HepG2 (cell line): Measurements from ENCODE around the gene STAT5A. TPM values are rescaled to one million over a fixed set of nuclear protein-coding genes. Genes with fewer than 3 reads are reported as not detected.

Experiments
- NFE2L1 ChIP-seq: sonication (generic); formaldehyde crosslinking; IDR thresholded peaks from 2 replicates; pipeline ENCODE4 v1.4.0; 2020; ENCODE audit warnings: missing genetic modification reagents, mild to moderate bottlenecking, borderline replicate concordance
- POLR2A ChIP-seq, 2 experiments: IDR thresholded peaks; 2 replicates each; pipeline ENCODE4 v1.6.1; 2011; ENCODE audit warnings: low read depth in 2 of 2, low read length in 2 of 2, mild to moderate bottlenecking in 1 of 2, moderate library complexity in 1 of 2; ENCODE audit not compliant: insufficient read depth in 1 of 2
- TFAP4 ChIP-seq: sonication (generic); IDR thresholded peaks from 2 replicates; pipeline ENCODE4 v1.6.1; 2016; ENCODE audit warnings: low read depth, borderline replicate concordance
- THAP11 ChIP-seq: IDR thresholded peaks from 2 replicates; pipeline ENCODE4 v1.6.1; 2016; ENCODE audit warnings: missing biosample characterization, missing genetic modification reagents
- ZNF18 ChIP-seq: sonication (generic); formaldehyde crosslinking; IDR thresholded peaks from 2 replicates; pipeline ENCODE4 v1.8.0; 2022; ENCODE audit warnings: mild to moderate bottlenecking, missing genetic modification reagents; ENCODE audit not compliant: insufficient replicate concordance
- ZNF326 ChIP-seq: sonication (generic); formaldehyde crosslinking; IDR thresholded peaks from 2 replicates; pipeline ENCODE4 v1.4.0; 2020; ENCODE audit warnings: missing genetic modification reagents, borderline replicate concordance
- polyA plus RNA-seq, 8 experiments: library from polyadenylated mRNA; depleted of rRNA in 3 of 8; stranded (reverse) in 7 of 8; unstranded in 1 of 8; fragments of >200 nt; fragmentation: Illumina TruSeq in 4 of 8; extraction: Trizol in 4 of 8; gene quantifications; 2 replicates each; pipeline versions ENCODE4 v1.2.1 to v1.2.3, GENCODE V29; 2011 to 2016; ENCODE audit warnings: low read depth in 4 of 8, missing spikeins in 1 of 8, mixed read lengths in 1 of 8; ENCODE audit not compliant: insufficient read depth in 1 of 8
- total RNA-seq, 5 experiments: library from RNA; depleted of rRNA; stranded (reverse); fragments of >200 nt; fragmentation: Illumina TruSeq; extraction: Trizol; gene quantifications; 2 replicates each; pipeline ENCODE4 v1.2.3, GENCODE V29; 2016; ENCODE audit warnings: low read depth in 1 of 5
- TF ChIP-seq, protein P1 (sequence below): IDR thresholded peaks from 2 replicates; pipeline ENCODE4 v1.6.1; 2016; ENCODE audit warnings: low read depth, missing genetic modification reagents, missing compliant biosample characterization

The STAT5A gene
- total and polyA plus RNA-seq, 2 of the 13 experiments (the other 11 are each of a cell fraction or from before 2014, with no cell fraction given), result 1.4 to 4.1 TPM

DNA sequence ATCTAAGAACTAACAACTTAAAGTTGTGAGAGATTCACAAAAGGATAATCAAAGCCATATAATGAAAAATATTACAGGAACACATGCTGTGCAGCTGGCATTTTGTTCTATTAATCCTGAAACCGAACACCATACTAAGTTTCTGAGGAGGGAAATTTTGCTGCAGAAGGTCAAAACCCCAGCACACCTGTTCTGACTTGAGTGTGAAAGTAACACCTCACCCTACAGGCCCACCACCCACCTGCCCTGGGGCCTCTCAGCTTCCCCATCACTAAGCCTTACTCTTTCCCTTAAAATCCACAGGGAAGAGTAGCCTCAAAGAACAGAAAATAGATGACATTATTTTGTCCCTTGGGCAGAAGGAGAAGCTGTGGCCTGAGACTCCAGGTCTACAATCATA is 44.8 kb downstream of the STAT5A start (continued):
- TF ChIP-seq, protein P1, sequence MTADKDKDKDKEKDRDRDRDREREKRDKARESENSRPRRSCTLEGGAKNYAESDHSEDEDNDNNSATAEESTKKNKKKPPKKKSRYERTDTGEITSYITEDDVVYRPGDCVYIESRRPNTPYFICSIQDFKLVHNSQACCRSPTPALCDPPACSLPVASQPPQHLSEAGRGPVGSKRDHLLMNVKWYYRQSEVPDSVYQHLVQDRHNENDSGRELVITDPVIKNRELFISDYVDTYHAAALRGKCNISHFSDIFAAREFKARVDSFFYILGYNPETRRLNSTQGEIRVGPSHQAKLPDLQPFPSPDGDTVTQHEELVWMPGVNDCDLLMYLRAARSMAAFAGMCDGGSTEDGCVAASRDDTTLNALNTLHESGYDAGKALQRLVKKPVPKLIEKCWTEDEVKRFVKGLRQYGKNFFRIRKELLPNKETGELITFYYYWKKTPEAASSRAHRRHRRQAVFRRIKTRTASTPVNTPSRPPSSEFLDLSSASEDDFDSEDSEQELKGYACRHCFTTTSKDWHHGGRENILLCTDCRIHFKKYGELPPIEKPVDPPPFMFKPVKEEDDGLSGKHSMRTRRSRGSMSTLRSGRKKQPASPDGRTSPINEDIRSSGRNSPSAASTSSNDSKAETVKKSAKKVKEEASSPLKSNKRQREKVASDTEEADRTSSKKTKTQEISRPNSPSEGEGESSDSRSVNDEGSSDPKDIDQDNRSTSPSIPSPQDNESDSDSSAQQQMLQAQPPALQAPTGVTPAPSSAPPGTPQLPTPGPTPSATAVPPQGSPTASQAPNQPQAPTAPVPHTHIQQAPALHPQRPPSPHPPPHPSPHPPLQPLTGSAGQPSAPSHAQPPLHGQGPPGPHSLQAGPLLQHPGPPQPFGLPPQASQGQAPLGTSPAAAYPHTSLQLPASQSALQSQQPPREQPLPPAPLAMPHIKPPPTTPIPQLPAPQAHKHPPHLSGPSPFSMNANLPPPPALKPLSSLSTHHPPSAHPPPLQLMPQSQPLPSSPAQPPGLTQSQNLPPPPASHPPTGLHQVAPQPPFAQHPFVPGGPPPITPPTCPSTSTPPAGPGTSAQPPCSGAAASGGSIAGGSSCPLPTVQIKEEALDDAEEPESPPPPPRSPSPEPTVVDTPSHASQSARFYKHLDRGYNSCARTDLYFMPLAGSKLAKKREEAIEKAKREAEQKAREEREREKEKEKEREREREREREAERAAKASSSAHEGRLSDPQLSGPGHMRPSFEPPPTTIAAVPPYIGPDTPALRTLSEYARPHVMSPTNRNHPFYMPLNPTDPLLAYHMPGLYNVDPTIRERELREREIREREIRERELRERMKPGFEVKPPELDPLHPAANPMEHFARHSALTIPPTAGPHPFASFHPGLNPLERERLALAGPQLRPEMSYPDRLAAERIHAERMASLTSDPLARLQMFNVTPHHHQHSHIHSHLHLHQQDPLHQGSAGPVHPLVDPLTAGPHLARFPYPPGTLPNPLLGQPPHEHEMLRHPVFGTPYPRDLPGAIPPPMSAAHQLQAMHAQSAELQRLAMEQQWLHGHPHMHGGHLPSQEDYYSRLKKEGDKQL (CRISPR knock-in tag), result no peak
- TF ChIP-seq ZNF326 (CRISPR knock-in tag) (no peak), TFAP4 (no peak), THAP11 (CRISPR knock-in tag) (no peak), POLR2A (IDR thresholded peaks at IDR 0.05; ENCODE audit: insufficient read depth in 1 of 2, low read depth in 2 of 2, low read length in 2 of 2) (no peak), NFE2L1 (CRISPR knock-in tag) (no peak), ZNF18 (CRISPR knock-in tag) (no peak)
